ENCODE data around the gene SPIB.

SPIB gene

DNA sequence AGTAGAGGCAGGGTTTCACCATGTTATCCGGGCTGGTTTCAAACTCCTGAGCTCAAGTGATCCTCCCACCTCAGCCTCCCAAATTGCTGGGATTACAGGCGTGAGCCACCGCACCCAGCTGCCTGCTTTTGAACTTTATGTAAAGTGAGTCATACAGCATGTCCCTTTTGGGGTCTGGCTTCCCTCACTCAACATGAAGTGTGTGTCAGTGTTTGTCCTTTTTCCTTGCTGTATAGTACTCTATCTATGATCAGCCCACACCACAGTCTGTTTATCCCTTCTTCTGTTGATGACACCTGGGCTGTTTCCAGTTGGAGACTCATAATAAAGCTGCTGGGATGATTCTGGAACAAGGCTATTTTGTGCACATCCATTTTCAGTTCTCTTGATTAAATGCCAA, 2.1 kb downstream of the SPIB start:
- no peak for DNase-seq (ENCODE audit: low spot score)
- TF ChIP-seq, protein P1, sequence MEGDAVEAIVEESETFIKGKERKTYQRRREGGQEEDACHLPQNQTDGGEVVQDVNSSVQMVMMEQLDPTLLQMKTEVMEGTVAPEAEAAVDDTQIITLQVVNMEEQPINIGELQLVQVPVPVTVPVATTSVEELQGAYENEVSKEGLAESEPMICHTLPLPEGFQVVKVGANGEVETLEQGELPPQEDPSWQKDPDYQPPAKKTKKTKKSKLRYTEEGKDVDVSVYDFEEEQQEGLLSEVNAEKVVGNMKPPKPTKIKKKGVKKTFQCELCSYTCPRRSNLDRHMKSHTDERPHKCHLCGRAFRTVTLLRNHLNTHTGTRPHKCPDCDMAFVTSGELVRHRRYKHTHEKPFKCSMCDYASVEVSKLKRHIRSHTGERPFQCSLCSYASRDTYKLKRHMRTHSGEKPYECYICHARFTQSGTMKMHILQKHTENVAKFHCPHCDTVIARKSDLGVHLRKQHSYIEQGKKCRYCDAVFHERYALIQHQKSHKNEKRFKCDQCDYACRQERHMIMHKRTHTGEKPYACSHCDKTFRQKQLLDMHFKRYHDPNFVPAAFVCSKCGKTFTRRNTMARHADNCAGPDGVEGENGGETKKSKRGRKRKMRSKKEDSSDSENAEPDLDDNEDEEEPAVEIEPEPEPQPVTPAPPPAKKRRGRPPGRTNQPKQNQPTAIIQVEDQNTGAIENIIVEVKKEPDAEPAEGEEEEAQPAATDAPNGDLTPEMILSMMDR (IDR thresholded peaks at IDR 0.05; ENCODE audit: extremely low read depth, missing control alignments) = no peak

DNA sequence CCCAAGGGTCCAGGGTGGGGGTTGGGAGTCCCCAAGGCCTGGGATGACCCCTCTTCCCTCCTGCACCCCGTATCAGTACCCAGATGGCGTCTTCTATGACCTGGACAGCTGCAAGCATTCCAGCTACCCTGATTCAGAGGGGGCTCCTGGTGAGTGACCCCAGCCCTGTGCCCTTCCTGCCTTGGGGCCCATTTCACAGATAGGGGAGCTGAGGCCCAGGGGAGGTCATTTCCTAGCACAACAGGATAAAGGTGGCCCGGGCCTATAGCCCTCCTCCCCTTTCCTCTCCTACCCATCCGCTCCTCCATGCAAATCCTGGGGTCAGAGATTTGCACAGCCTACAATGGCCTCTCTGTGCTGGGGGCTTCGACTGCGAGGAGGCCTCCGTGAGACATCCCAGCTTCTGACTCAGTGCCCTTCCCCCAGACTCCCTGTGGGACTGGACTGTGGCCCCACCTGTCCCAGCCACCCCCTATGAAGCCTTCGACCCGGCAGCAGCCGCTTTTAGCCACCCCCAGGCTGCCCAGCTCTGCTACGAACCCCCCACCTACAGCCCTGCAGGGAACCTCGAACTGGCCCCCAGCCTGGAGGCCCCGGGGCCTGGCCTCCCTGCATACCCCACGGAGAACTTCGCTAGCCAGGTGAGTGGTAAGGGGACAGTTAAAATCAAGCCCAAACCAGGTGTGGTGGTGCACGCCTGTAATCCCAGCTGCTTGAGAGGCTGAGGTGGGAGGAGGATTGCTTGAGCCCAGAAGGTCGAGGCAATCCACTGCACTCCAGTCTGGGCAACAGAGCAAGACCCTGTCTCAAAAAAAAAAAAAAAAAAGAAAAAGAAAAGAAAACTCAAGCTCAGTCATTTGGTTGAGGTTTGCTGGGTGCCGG, 3.9 kb downstream of the SPIB start:
- DNase-seq (ENCODE audit: low spot score) = no peak
- TF ChIP-seq, protein P1 (IDR thresholded peaks at IDR 0.05; ENCODE audit: extremely low read depth, missing control alignments) = no peak

DNA sequence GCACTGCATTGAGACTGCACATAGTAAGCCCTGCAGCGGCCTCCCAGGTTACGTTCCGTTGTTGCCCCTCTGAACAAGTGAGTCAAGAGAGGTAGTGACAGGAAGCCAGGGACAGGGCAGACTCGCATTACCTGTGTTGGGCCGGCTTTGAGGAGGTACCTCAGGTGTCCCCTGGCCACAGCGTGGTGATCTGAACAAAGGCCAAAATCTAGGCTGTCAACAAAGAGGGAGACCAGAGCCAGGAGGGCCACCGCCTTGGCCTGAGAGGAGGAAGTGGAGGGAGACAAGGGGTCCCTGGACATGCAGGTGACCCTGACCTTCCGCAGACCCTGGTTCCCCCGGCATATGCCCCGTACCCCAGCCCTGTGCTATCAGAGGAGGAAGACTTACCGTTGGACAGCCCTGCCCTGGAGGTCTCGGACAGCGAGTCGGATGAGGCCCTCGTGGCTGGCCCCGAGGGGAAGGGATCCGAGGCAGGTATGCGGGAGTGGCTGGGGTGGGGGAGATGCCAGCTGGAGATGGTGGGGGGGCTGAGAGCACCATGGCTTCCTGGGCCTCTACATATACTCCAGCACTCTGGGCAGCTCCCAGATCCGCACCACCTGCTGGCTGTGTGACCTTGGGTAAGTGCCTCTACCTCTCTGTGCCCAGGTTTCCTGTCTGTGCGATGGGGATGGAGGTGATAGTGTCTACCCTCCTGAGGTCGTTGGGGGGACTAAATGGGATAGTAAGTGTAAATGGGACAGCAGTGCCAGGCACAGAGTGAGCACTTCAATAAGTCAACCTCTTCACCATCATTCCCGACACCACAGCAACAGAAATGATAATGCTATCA, 4.8 kb downstream of the SPIB start:
- TF ChIP-seq, protein P1 (IDR thresholded peaks at IDR 0.05; ENCODE audit: extremely low read depth, missing control alignments) = no peak
- DNase-seq (ENCODE audit: low spot score) = no peak

DNA sequence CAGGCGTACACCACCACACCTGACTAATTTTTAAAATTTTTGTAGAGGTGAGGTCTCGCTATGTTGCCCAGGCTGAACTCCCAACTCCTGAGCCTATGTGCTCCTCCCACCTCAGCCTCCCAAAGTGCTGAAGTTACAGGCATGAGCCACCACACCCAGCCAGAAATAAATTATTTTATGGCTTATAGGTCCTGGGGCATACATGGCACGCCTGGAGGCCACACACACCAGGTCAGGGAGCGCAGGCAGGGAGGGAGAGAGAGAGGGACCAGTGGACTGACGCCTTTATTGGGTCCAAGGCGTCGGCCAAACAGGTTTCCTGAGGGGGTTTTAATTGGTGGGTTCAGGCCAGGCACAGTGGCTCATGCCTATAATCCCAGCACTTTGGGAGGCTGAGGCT, 6.8 kb downstream of the SPIB start:
- TF ChIP-seq, protein P1 (IDR thresholded peaks at IDR 0.05; ENCODE audit: extremely low read depth, missing control alignments) = no peak
- no peak for DNase-seq (ENCODE audit: low spot score)

DNA sequence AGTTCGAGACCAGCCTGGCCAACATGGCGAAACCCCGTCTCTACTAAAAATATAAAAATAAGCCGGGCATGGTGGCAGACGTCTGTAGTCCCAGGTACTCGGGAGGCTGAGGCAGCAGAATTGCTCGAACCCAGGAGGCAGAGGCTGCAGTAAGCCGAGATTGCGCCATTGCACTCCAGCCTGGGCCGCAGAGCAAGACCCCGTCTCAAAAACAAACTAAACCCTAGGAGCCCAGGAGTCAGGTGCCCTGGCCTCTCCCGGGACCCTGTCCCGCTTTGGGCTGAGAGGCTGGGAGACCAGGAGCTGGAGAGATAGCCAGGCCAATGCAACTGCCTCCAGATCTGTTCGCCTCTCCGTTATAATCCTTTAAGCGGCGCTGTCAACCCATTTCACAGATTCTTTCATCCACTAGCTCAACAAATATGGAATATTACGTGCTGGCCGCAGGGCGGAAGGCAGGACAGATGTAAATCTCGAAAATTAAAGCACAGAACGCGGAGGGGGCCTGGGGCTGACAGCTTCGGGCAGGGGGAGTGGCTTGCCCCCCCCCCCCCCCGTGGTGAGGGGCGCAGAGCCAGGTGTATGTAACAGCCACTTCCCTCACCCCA, 8.7 kb downstream of the SPIB start:
- TF ChIP-seq, protein P1 (IDR thresholded peaks at IDR 0.05; ENCODE audit: extremely low read depth, missing control alignments) = no peak
- DNase-seq (ENCODE audit: low spot score) = no peak

DNA sequence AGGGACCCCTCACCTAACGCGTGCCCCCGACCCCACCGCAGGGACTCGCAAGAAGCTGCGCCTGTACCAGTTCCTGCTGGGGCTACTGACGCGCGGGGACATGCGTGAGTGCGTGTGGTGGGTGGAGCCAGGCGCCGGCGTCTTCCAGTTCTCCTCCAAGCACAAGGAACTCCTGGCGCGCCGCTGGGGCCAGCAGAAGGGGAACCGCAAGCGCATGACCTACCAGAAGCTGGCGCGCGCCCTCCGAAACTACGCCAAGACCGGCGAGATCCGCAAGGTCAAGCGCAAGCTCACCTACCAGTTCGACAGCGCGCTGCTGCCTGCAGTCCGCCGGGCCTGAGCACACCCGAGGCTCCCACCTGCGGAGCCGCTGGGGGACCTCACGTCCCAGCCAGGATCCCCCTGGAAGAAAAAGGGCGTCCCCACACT, 9.3 kb downstream of the SPIB start:
- TF ChIP-seq, protein P1 (IDR thresholded peaks at IDR 0.05; ENCODE audit: extremely low read depth, missing control alignments) = no peak
- no peak for DNase-seq (ENCODE audit: low spot score)
